SHP77 (cell line): ENCODE measurements around the gene CNDP1.
"Not testable (repeated sequence)": the region's sequence is repeated elsewhere in the genome, so short reads cannot be mapped to it uniquely, and the experiment has no call there.

Source experiments
- DNase-seq, 2 experiments: peaks; one replicate each; lab custom pipeline; 2025; lab: John Stamatoyannopoulos, UW

Gene CNDP1, protein sequence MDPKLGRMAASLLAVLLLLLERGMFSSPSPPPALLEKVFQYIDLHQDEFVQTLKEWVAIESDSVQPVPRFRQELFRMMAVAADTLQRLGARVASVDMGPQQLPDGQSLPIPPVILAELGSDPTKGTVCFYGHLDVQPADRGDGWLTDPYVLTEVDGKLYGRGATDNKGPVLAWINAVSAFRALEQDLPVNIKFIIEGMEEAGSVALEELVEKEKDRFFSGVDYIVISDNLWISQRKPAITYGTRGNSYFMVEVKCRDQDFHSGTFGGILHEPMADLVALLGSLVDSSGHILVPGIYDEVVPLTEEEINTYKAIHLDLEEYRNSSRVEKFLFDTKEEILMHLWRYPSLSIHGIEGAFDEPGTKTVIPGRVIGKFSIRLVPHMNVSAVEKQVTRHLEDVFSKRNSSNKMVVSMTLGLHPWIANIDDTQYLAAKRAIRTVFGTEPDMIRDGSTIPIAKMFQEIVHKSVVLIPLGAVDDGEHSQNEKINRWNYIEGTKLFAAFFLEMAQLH

DNA sequence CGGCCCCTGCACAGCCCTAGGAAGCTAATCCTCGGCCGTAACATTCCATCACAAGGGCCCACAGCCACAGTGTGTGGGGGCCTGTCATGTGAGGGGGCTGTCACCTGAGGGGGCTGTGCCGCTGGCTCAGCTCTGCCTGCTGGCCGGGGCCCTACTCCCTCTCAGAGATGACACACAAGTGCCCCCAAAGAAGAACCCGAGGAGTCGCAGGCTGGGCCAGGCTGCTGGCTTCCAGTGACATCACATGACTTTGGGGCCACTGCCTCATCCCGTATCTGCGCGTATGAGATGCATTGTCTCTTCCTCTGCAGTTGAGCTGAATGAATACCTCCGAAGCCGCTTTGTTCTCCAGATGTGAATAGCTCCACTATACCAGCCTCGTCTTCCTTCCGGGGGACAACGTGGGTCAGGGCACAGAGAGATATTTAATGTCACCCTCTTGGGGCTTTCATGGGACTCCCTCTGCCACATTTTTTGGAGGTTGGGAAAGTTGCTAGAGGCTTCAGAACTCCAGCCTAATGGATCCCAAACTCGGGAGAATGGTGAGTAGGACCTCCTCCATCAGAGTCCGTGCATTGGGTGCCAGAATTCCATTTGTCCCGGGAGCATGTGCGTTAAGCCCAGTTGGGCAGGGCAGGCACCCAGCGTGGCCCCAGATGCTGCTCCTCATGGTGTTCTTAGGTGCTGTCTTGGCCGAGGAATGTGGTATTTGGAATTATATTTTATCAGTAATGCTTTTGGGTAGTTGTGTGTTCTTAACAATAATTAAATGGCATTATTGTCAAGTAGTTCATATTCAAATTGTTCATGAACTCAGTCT, at the start of gene CNDP1:
Gene CNDP1, plus strand, starts transcription at position 351 of the 820 bp plus-strand sequence. Its CDS starts 168 bp downstream, at position 519.
- DNase-seq = no peak

DNA sequence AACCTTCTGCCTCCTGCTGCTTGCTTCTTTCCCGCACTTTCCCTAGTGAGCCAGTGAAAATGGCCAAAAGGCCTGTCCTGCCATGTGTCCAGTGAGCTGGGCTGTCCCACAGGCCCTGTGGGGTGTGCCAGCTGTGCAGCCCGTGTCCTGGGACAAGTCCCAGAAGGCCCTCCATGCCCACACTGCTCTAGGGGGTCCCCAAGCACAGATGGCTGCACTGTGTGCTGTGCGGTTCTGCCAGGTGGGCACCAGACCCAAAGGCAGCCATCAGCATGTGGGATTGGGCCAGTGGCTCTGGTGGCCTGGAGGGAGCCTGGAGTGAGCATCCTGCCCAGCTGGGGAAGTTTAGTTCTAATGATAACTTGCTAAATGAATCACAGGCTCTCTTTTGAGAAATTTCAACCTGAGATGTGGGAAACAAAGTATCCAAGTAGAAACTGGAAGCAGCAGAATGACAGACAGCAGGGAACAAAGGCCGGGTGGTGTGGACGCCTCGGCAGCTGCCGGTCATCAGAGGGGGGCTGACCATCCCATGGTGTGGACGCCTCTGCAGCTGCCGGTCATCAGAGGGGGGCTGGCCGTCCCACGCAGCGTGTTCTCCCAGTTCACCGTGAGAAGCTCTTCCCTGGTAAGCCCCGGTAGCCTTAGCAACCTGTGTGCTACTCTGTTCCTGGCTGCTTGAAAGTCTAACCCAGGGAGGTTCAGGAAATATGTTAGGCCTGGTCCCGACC, 48.0 kb upstream of the CNDP1 start:
- DNase-seq = no peak

DNA sequence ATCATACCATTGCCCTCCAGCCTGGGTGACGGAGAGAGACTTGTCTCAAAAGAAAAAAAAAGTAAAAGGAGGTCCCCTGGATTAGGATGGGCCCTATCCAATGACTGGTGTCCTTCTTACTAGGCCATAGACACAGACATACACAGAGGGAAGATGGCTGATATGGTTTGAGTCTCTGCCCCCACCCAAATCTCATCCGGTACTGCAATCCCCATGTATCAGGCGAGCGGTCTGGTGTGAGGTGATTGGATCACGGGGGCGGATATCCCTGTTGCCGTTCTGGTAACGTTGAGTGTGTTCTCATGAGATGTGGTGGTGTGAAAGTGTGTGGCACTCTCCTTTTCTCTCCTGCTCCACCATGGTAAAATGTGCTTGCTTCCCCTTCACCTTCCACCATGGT, 45.9 kb upstream of the CNDP1 start:
- no peak for DNase-seq

DNA sequence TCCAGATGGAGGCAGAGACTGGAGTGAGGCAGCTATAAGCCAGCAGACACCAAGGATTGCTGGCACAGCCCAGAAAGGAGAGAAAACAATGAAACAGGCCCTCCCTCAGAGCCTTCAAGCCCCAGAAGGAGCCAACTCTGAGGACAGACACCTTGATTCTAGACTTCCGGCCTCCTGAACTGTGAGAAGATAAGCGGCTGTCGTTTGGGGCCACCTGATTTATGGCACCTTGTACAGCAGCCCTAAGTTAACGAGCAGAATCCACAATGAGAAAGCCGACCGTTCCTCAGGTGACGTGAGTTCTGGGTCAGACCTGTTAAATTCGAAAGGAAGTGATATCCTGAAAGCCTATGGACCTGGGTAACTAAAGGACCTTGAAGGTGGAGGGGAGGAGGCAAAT, 45.4 kb upstream of the CNDP1 start:
- DNase-seq = no peak

DNA sequence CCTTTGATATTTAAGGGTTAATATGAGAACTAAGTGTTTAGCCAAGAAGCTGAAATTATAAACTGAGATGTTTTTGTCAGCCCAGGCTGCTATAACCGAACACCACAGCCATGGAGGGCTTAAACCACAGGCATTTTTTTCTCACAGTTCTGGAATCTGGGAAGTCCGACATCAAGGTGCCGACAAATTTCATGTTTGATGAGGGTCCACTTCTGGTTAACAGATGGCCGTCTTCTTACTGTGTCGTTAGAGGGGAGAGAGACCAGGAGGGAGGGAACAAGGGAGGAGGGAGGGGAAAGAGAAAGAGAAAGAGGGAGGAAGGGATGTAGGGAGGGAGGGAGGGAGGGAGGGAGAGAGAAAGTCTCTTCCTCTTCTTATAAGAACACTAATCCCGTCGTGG, 44.6 kb upstream of the CNDP1 start:
- no peak for DNase-seq

DNA sequence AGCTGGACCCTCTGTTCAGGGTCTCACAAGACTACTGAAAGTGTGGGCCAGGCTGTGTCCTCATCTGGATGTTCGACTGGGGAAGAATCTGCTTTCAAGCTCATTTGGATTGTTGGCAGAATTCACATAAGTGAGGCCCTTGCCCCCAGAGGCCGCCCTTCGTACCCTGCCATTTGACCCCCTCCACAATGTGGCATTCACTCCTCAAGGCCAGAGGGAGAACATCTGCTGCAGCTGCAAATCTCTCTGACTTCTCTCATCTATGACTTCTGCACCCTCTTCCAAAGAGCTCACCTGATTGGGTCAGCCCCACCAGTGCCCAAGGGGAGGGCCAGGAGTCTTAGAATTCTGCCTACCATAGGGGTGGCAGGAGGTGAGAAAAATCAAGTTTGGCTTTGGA, 42.0 kb upstream of the CNDP1 start:
- no peak for DNase-seq

DNA sequence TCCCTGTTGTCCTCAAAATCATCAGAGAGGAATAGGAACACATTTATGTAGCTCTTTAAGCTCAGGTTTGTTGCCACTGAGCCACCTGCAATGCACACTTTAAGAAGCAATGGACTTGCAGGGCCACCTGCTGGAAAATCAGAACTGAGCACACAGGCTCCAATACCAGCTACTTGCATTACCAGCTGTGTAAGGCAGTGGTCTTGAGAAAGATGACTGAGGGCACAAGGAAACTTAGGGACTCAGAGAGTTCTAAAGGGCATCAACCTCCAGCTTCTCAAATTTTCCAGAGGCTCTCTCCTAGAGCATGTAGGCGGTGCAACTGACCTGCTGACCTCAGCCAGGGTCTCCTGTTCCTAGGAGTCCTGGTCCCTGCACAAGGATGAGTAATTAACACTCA, 40.6 kb upstream of the CNDP1 start:
- DNase-seq = peak; percentile 53 to 79

DNA sequence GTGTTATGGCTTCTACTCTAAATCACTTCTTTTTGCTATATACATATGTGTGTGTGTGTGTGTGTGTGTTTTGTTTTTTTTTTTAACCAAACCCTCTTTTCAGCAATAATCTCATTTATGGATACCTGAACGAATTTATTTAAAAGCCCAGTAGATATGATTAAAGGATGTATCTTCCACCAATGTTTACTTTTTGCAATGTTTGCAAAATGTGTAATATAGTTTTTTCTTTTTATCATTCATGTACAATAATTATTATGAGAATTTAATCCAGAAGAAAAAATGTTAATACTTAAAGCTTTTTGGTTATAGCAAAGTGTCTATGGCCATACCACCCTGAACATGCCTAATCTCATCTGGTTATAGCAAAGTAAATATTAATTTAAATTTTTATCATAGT, 39.8 kb upstream of the CNDP1 start:
- DNase-seq = no peak

DNA sequence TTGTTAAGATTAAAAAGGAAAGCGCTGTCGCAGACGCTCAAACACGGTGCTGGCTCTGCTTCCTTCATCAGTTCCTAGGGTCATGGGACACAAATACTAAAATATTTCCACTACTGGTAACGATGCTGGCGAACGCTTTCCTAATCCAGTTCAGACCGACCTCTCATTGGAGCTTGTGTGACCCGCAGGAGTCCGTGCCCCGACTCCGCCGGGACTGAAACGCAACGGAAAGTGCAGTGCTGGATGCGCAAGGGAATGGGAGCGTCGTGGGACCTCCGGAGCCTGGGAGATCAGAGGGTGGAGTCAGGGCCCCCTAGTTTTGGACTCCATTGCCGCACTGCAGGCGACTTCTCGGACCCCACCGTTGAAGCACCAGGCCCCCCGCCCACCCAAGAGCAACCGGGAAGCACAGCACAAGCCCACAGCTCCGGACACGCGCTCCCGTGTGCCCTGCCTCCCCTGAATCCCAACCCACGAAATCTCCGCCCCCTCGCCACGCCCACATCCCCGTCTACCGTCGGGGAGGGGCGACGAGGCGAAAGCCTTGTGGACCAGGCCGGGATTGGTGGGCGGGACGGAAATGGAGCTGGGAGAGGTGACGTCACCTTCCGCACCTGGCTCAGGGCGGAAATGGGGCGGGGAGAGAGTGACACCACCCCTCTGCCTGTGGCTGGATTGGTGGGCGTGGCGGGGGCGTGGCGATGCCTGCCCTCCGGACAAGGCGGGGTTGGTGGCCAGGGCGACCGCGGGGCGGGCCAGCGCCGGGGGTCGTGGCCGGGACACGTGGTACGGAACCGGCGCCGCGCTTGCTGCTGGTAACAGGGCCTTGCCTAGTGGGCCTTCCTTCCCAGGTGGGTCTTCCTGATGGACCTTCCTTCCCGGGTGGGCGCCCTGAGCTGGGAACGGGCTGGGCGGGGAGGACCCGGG, 38.5 kb upstream of the CNDP1 start, which contains the start of gene CNDP2:
Gene CNDP2, plus strand, starts transcription at position 783 of the 927 bp plus-strand sequence. CDS start 3,611 bp downstream, outside the sequence.
- peak; percentile 97 to 98 for DNase-seq

DNA sequence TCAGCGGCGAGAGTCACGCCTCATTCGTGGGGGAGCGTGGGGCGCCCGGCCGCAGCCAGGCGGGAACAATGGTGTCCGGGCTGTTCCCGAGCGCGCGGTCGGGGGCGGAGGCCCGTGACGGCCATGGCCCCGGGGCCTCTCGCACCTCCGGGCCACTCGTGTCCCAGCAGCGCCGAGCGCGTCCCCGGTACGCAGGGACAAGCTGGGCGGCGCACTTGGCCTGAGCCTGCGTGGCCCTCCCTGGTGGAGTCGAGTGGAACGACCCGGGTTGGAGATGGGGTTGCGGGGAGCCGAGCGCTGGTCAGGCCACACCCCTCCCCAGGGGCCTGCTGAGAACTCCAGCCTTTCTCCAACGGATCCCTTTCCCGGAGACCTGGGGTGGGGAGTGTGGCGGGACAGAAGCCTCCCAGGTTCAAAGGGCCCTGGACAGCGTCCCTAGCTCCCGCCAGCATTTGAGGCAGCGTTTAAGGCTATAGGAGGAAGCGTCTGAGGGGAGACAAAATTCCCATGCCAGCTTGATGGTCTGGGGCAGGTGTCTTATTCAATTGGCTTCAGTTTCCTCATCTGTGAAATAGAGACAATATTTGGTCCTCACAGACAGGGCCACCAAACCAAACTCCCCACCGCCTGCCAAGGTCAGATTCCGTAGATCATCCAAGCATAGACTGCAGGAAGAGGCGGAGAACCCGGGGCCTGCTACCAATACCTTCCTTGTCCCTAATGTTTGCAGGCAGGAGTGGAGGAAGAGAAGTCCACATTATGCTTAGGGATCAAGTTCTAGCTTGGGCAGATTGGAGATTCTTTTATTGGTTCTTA, 37.6 kb upstream of the CNDP1 start:
- DNase-seq = peak; percentile 13 to 44

DNA sequence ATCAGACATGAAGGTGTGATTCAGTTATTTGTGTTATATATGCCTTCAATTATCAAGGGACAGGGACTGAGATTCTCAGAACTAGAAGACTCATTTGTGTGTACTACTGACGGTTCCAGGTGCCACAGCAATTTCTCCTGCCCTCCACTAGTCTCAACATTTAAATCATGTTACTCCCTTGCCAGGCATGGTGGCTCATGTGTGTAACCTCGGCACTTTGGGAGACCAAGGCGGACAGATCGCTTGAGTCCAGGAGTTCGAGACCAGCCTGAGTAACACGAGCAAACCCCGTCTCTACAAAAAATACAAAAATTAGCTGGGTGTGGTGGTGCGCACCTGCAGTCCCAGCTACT, 37.0 kb upstream of the CNDP1 start:
- DNase-seq = no peak

DNA sequence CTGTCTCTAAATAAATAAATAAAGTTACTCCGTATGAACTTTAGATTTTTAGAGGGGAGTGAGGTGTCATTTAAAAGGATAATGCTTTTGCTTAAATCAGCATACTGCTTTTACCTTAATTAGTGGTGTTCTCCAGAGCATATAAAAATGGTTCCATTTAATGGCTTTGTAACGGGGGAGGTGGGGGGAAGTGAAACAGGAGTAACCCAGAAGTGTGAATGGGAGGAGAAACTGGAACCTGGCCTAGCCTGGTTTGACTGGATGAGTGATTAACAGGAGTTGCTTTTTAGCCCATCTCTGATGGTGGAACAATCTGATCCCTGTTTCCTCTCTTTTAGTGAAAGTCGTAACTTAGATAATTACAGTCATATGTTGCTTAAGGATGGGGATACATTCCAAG, 36.5 kb upstream of the CNDP1 start:
- no peak for DNase-seq

DNA sequence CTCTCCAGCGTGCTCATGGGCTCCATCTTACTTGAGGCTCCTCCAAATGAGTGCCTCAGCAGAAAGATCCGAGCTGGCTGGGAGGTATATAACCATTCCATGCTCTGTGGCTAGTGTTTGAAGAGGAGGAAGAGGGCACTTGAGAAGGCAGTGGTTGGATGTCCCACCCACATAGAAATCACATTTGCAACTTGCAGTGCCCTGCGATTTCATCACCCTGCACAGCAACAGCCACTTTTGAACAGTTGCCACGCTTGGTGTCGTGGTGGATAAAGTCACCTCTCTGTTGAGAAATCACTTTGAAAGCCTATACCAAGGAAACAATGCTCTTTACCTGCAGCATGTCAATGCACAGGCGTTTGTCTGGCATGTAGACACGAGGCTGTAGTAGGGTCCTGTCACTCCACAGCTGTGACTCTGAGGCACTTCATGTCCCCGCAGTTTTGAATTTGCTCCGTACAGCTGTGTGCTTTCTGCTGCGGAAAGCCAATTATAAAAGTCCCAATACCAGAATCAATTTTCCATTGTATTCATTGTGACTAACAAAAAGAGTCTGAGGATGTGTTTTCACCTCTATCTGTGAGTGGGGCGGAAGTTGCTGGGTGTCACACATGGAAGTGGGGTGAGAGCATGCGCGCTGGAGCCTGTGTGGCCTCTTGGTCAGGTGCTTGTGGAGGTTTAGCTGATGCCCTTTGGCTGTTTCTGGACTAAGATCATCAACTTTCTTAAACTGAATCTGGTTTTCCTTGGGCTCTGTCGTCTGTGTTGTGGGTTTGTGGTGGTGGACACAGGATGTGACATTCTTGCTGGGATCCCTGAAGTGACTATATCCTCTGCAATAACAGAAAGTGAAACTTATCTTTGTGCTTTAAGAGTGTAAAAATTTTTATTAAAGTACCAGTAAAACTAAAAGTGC, 35.3 kb upstream of the CNDP1 start:
- no peak for DNase-seq

DNA sequence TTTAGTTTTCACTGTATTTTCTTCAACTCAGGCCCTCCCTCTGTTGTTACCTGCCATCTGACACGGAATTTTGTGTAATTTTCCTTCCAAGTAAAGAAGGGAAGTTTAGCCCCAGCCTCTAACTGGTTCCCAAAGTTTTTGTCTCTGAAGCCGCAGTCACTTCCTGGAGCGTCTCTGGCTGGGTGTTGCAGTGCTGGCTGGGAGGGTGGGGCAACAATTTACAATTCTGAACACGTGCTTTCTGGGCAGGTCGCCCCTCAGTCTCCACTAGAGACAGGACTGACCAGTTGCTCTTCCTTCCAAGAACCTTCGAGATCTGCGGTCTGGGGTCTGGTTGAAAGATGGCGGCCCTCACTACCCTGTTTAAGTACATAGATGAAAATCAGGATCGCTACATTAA, 34.7 kb upstream of the CNDP1 start:
- DNase-seq = no peak

DNA sequence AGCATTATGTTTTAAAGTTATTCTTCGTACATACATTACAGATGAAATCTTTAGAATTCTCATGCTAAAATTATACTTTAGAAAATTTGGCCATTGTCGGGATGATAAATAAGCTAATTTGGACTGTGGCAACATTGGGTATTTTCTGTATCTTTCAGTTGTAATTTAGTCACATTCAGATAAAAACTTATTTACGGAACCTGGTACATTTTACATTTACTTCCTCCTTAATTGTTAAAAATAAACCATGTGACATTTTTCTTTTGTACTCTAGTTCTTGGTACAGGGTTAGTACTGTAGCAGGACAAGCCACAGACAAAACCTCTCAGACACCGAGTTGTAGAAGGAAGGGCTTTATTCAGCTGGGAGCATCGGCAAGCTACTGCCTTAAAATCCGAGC, 33.9 kb upstream of the CNDP1 start:
- no peak for DNase-seq

DNA sequence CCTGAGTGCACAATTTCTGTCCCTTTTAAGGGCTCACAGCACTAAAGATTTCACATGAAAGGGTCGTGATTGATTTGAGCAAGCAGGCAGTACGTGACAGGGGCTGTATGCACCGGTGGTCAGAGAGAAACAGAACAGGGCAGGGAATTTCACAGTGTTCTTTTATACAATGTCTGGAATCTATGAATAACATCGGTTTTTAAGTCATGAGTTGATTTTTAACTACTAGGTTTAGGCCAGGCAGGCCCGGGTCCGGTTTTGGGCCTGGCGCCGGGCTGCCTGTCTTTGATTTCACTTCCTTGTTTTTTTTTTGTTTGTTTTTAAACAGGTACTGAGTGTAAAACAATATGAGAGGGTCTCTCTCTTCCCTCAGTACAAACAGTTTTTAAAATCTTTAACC, 33.5 kb upstream of the CNDP1 start:
- not testable (repeated sequence) for DNase-seq

DNA sequence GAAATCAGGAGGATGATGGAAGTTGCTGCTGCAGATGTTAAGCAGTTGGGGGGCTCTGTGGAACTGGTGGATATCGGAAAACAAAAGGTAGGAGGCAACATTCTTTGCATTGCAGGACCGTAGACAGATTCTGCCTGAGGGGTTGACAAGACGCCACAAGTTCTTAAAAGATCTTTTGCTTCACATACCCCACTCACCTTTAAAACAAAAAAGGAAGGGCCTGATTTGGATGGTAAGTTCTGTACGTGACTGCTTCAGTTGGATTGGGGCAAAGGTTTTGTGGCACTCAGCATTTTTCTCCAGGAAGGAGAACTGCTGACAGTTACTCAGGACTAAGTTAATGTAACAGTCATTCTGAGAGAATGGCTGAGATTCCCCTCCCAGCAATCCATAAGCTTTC, 32.9 kb upstream of the CNDP1 start:
- no peak for DNase-seq

DNA sequence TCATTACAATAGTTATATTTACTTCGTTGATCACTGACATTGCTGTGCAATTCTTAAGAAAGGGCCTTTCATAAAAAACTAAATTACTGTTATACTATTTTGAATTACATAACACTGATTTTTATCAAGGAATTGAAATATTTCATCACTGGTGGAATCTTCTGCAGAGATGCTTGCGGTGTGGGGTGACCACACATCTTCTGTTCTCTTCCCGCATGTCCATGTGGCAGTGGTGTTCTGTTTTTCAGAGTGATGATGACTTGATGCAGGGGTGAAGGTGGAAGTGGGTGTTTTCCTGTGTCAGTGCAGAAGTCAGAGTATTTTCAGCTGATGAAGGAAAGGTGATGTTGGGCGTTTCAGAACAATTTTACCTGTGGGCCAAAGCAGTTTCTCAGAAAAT, 31.2 kb upstream of the CNDP1 start:
- no peak for DNase-seq

DNA sequence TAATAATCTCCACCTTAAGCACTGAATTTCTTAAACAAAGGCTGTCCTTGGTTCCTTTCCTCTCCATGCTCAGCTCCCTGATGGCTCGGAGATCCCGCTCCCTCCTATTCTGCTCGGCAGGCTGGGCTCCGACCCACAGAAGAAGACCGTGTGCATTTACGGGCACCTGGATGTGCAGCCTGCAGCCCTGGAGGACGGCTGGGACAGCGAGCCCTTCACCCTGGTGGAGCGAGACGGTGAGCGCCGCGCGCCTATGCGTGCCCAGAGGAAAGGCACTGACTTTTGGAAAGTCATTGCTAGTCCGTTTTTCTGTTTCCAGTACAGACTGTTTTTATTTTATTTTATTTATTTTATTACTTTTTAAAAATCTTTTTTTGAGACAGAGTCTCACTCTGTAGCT, 28.5 kb upstream of the CNDP1 start:
- DNase-seq = no peak
